ELF-1 (cell line): ENCODE data around the gene HLF.

Source experiments
- DNase-seq: peaks from one replicate; pipeline ENCODE4 v3.0.0-alpha.2; 2016; ENCODE audit warnings: low read depth, low spot score

HLF gene

GRCh38 chr17:55274355-55275255 is 9.8 kb downstream of the HLF start:
- no peak for DNase-seq

- no peak for DNase-seq
Measured at GRCh38 chr17:55275894-55276804, 11.4 kb downstream of the HLF start.

GRCh38 chr17:55278173-55278961 is 13.6 kb downstream of the HLF start:
- DNase-seq = no peak

DNA sequence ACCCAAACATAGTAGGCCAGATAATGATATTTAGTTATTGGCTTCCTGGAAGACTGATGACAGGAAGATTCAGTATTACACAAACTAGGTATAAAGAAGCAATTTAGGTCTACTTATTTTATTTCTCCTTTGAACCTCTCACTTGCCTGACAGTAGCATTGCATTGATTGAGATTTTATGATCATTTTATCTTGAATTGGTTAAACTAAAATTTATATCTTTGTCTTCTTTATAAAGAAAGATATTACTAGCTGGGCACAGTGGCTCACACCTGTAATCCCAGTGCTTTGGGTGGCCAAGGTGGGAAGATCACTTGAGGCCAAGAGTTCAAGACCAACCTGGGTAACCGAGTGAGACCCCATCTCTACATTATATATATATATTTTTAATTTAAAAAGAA is 14.4 kb downstream of the HLF start:
- DNase-seq = no peak

GRCh38 chr17:55279788-55280187 is 15.0 kb downstream of the HLF start:
- DNase-seq = no peak

DNA sequence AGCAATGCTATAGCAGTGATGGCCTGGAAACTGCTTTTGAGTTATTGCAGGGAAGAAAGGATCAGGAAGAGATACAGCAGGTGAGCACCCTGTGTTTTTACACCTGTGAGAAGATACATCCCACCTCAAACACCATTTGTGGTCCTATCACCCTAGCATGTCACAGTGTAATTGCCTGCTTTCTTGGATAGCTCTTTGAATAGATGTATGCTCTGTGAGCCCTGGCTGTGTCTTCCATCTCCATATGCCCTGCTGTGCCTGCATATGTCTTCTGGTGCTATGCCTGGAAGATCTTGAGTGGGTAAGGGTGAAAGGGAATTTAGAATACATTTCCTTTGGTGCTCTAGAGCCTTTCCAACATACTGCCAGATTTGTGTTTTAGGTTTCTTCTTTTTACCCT is 15.5 kb downstream of the HLF start:
- no peak for DNase-seq

- DNase-seq = no peak
Measured at GRCh38 chr17:55281649-55282378, 17.1 kb downstream of the HLF start.

DNA sequence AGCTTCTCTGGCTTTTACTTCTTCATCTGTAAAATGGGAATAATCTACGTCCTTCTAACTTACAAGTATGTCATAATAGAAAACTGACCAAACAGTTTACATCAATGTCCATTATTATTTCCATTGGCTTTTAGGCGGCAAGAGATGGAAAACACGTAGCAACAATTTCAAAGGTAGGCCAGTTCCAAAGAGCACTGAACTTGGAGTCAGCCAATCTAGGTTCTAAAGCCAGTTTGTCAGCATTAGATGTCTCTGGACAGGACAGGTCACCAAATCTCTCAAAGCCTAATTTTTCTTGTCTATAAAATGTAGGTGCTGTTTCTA is 17.6 kb downstream of the HLF start:
- DNase-seq = no peak

DNA sequence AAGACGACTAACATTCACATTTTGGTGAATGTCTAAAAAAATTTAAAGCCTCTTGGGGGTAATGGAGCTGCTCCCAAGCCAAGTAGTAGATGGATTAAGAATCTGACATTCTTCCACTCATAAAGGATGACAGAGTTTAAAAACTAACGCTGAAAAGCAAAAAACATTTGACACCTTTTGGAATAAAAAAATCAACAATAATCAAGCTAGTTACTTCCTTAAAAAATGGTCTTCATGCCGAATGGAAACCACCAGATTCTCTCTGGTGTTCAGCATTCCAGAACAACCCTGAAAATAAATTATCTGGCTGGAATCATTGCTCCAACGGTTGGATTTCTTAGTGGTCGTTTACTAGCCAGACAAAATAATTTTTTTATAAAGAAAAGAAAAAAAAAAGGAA is 18.0 kb downstream of the HLF start:
- DNase-seq = no peak

DNA sequence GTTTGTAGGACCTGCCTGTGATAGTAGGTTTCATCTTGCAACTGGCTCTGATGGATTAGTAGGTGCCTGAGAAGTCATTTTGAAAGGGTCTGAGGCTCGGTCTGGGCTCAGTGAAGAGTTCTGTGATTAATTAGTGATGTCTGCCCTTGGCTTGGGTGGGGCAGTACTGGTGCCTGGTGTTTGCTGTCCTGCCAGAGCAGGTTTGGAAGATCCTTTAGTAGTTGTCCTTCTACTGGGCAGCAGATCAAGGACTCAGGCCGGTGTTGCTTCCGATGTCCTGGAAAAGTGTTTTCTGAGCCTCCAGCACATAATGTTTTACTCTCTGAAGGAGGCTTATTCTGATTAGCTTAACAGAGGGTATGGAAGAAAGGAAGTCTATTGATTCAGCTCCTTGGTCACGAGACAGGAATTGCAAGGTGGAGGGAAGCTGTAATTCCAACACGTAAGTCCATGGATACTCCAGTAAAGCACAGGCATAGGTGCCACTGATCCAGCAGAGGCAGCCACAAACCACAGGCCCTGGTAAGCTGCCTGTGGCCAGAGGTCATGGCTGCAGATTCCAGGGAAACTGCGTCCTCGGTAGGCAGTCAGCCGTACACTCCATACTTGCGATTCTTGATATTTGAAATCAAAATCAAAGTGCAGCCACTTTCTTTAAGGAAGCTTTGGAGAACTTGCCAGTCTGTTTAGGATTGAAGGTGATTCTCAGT is 18.7 kb downstream of the HLF start:
- DNase-seq = no peak

- DNase-seq = no peak
Measured at GRCh38 chr17:55284001-55284884, 19.5 kb downstream of the HLF start.

- DNase-seq = no peak
Measured at GRCh38 chr17:55284944-55285339, 20.2 kb downstream of the HLF start.

DNA sequence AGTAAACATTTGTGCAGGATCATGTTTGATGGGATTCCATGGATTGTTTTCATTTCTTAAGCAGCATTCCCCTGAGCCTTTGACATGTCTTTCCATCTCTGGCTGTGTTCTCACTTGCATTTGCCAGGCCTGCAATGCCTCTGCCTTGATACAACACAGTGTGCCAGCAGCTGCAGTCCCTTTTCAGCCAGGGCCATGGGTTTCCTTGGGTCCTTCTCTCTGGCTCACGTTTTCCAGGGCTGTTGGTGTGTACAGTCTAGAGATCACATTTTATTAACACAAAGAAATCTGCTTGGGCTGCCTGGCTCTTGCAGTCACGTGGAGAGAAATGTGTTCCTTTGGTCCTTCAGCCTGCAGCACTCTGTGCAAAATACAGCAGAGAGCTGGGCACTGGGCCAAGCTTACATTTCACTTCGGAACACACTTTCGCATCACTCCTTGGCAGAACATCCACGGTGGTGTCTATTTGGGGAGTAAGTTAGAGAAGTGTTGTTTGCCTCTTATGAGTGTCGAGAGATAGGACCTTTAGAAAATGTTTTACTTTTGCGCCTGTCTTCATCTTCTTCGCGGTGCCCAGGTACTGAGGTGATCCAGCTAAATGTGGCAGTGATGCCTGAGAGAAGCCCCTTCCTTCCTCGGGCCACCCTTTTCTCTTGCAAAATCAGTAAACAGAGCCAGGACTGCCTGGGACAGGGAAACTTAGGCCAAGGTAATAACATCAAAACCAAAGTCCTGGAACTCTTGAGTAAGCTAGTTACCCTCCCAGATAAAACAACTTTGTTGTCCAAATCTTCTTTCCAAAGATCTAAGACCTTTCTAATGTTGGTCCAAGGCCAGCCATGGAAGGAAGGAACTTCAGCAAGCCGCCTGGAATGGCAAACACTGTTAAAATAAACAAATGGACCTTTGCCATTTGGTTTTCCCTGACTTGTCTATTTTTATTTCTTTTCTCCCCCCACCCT is 20.9 kb downstream of the HLF start:
- no peak for DNase-seq

DNA sequence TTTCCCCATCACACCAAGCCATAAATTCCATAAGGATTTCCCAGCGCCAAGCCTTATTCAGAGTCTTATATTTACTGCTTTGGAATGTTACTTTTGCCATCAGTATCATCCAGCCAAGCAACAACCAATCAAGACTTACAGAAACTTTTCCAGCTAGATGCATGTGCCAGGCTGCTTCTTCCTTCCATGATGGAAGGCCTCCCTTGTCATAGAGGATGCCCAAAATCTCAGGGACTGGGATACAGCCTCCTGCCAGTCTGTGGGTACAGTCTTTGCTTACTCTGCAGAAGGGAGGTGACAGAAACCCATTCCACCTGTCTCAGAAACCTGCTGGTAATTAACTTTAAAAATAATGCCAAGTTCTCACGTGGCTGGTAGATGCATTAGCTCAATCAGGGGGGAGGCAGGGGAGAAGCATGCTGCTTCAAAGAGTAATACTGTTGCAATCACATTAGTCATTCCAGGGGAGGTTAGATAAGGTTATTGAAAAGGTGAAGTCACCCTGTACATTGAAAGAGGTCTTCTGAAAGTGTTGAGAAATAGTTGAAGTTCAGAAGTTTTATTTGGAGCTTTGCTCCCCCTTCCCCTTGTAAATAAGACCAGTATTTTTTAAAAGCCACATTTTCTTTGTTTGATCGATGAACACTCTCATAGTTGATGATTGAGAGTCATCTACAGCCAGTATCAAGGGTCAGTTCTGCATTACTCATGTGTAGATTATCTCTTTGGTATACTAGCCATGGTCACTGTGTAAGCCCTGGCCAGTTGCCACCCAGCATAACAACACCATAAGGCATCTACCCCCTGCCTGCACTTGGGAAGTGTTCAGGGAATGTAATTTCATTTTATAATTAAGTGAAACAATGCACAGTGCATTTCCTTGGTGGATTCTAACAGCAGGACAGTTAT is 22.2 kb downstream of the HLF start:
- no peak for DNase-seq

- DNase-seq = no peak
Measured at GRCh38 chr17:55288356-55289105, 23.8 kb downstream of the HLF start.

- DNase-seq = no peak
Measured at GRCh38 chr17:55289106-55289446, 24.3 kb downstream of the HLF start.

DNA sequence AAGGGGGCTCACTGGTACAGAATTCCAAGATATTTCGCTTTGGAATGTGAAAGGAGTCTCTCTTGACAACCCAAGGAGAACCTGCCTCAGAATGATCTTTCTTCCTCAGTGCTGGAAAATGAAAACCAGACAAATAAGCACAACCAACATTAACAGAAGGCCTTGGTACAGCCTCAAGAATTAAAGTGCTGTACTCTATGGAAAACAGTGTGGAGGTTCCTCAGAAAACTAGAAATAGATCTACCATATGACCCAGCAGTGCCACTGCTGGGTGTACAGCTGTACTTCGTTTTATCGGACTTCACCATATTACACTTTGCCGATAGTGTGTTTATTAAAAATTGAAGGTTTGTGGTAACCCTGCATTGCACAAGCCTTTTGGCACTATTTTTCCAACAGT is 25.2 kb downstream of the HLF start:
- no peak for DNase-seq
